ENCODE data around the gene TSR1.

The TSR1 gene

GRCh38 chr17:2336215-2336851 lies at the start of gene TSR1:
Gene TSR1 (minus strand): TSS chr17:2336457. CDS start chr17:2336427, 30 bp downstream.
- DNase-seq, result peak; percentile 90

GRCh38 chr17:2385240-2386210 lies 49.3 kb upstream of the TSR1 start:
- no peak for DNase-seq

- DNase-seq, result no peak
Observed at GRCh38 chr17:2384439-2385127, 48.3 kb upstream of the TSR1 start.

GRCh38 chr17:2383628-2384167 lies 47.4 kb upstream of the TSR1 start:
- no peak for DNase-seq

- DNase-seq, result no peak
Observed at GRCh38 chr17:2380950-2381649, 44.8 kb upstream of the TSR1 start.

GRCh38 chr17:2380226-2380922 lies 44.1 kb upstream of the TSR1 start:
- DNase-seq, result no peak

- DNase-seq, result no peak
Observed at GRCh38 chr17:2379489-2380225, 43.4 kb upstream of the TSR1 start.

GRCh38 chr17:2378905-2379304 lies 42.6 kb upstream of the TSR1 start:
- DNase-seq, result no peak

- no peak for DNase-seq
Observed at GRCh38 chr17:2377659-2378058, 41.4 kb upstream of the TSR1 start.

GRCh38 chr17:2376107-2376506 lies 39.9 kb upstream of the TSR1 start:
- no peak for DNase-seq

GRCh38 chr17:2375406-2375805 lies 39.1 kb upstream of the TSR1 start:
- no peak for DNase-seq

- DNase-seq, result no peak
Observed at GRCh38 chr17:2374549-2375285, 38.5 kb upstream of the TSR1 start.

GRCh38 chr17:2373179-2373578 lies 36.9 kb upstream of the TSR1 start:
- DNase-seq, result no peak

GRCh38 chr17:2372681-2373080 lies 36.4 kb upstream of the TSR1 start:
- no peak for DNase-seq

GRCh38 chr17:2372180-2372579 lies 35.9 kb upstream of the TSR1 start:
- DNase-seq, result no peak

GRCh38 chr17:2371183-2372130 lies 35.2 kb upstream of the TSR1 start:
- DNase-seq, result no peak

- DNase-seq, result no peak
Observed at GRCh38 chr17:2370211-2370589, 33.9 kb upstream of the TSR1 start.

- no peak for DNase-seq
Observed at GRCh38 chr17:2369551-2370210, 33.4 kb upstream of the TSR1 start.

- DNase-seq, result no peak
Observed at GRCh38 chr17:2369039-2369438, 32.8 kb upstream of the TSR1 start.

Measured in fibroblast of skin of right quadriceps (primary cell).